ENCODE measurements around the gene EPB41L4B.

- TF ChIP-seq NFE2L2 (IDR thresholded peaks at IDR 0.05; ENCODE audit: low read length), result no peak
- TF ChIP-seq ZNF382 (CRISPR knock-in tag; IDR thresholded peaks at IDR 0.05; ENCODE audit: borderline replicate concordance), result no peak
- TF ChIP-seq BRF2 (CRISPR knock-in tag; IDR thresholded peaks at IDR 0.05), result no peak
- no peak for TF ChIP-seq KDM2A (CRISPR knock-in tag; IDR thresholded peaks at IDR 0.05; ENCODE audit: borderline replicate concordance, low read depth)
- TF ChIP-seq POLR2A (IDR thresholded peaks at IDR 0.05; ENCODE audit: insufficient read depth in 1 of 2, low read depth in 2 of 2, low read length in 2 of 2), result no peak
- TF ChIP-seq HMG20B (CRISPR knock-in tag; conservative IDR thresholded peaks at IDR 0.05), result no peak
- no peak for TF ChIP-seq CTCF (CRISPR knock-in tag; IDR thresholded peaks at IDR 0.05)
- TF ChIP-seq AFF4 (CRISPR knock-in tag; IDR thresholded peaks at IDR 0.05), result no peak
- TF ChIP-seq TFDP1 (CRISPR knock-in tag; IDR thresholded peaks at IDR 0.05; ENCODE audit: borderline replicate concordance), result no peak
- TF ChIP-seq ZBTB43 (CRISPR knock-in tag; conservative IDR thresholded peaks at IDR 0.05), result no peak
- TF ChIP-seq KDM3A (CRISPR knock-in tag; IDR thresholded peaks at IDR 0.05; ENCODE audit: low read depth), result no peak
- TF ChIP-seq ZNF639 (CRISPR knock-in tag; conservative IDR thresholded peaks at IDR 0.05), result no peak
- no peak for TF ChIP-seq SCMH1 (CRISPR knock-in tag; IDR thresholded peaks at IDR 0.05; ENCODE audit: borderline replicate concordance)
- no peak for TF ChIP-seq ARNT (IDR thresholded peaks at IDR 0.05)
Observed at GRCh38 chr9:109246533-109246932, 74.3 kb downstream of the EPB41L4B start.

Data from HepG2 (cell line).